A673 (cell line): Measurements from ENCODE around the gene COL4A4. TPM values are rescaled to one million over a fixed set of nuclear protein-coding genes. Genes with fewer than 3 reads are reported as not detected.

Experiments used
- BruUV-seq: library from RNA; stranded (reverse); fragments of 400-500 nt; replicated peaks from 2 replicates; lab custom pipeline; 2021; lab: Mats Ljungman, UMichigan
- CTCF ChIA-PET: fragments of 300-600 bp; sonication (Branson Sonifier 250); formaldehyde crosslinking; loops from one replicate; lab custom pipeline; 2022; ENCODE audit warnings: antibody characterized with exemption; lab: Charles Lee
- POLR2A ChIA-PET: fragments of 300-600 bp; sonication (Branson Sonifier 250); formaldehyde crosslinking; loops from one replicate; lab custom pipeline; 2022; ENCODE audit warnings: antibody characterized with exemption; ENCODE audit not compliant: low non-redundant PET; lab: Charles Lee
- DNase-seq: peaks from one replicate; pipeline ENCODE4 v3.0.0-alpha.2; 2015; ENCODE audit warnings: low spot score
- H3K27ac ChIP-seq: fragments of 200-600 bp; sonication (generic); 2 replicates; pipeline ENCODE4 v1.5.1; 2016; ENCODE audit warnings: mixed run types, low read depth, mild to moderate bottlenecking, mixed read lengths, antibody characterized with exemption, low read length; ENCODE audit not compliant: poor library complexity, severe bottlenecking
- H3K27me3 ChIP-seq: fragments of 200-600 bp; sonication (generic); replicated peaks from 2 replicates; pipeline ENCODE4 v1.6.1; 2017; ENCODE audit warnings: mixed run types, low read depth, mild to moderate bottlenecking, mixed read lengths, antibody characterized with exemption, low read length; ENCODE audit not compliant: insufficient read depth, poor library complexity
- H3K36me3 ChIP-seq: fragments of 200-600 bp; sonication (generic); 2 replicates; pipeline ENCODE4 v1.6.1; 2016; ENCODE audit warnings: mixed run types, mild to moderate bottlenecking, mixed read lengths, antibody characterized with exemption, low read length; ENCODE audit not compliant: insufficient read depth, poor library complexity, severe bottlenecking
- H3K4me1 ChIP-seq: fragments of 200-600 bp; sonication (generic); 2 replicates; pipeline ENCODE4 v1.6.1; 2017; ENCODE audit warnings: mixed run types, mild to moderate bottlenecking, mixed read lengths, antibody characterized with exemption, low read length; ENCODE audit not compliant: insufficient read depth, poor library complexity, severe bottlenecking
- H3K4me3 ChIP-seq: fragments of 200-600 bp; sonication (generic); 2 replicates; pipeline ENCODE4 v1.5.1; 2016; ENCODE audit warnings: low read depth, mixed run types, mild to moderate bottlenecking, mixed read lengths, low read length; ENCODE audit not compliant: poor library complexity, severe bottlenecking
- H3K9me3 ChIP-seq: fragments of 200-600 bp; sonication (generic); 2 replicates; pipeline ENCODE4 v1.6.1; 2016; ENCODE audit warnings: mixed run types, low read depth, mild to moderate bottlenecking, mixed read lengths, antibody characterized with exemption, low read length; ENCODE audit not compliant: poor library complexity, severe bottlenecking
- CTCF ChIP-seq: fragments of 300-800, 200-600 bp; sonication (generic); conservative IDR thresholded peaks from 2 replicates; pipeline ENCODE4 v1.5.1; 2017; ENCODE audit warnings: low read depth, mild to moderate bottlenecking, antibody characterized with exemption, low read length, moderate library complexity, mixed read lengths
- EZH2 ChIP-seq: fragments of 200-600 bp; sonication (generic); IDR thresholded peaks from 2 replicates; pipeline ENCODE4 v1.6.1; 2017; ENCODE audit warnings: borderline replicate concordance, low read depth, mild to moderate bottlenecking, mixed read lengths, antibody characterized with exemption, low read length; ENCODE audit not compliant: poor library complexity, severe bottlenecking
- intact Hi-C: fragments of 100-400 bp; cut with micrococcal nuclease; formaldehyde crosslinking; loops from one replicate; pipeline ENCODE4 v1.10.0; 2022; ENCODE audit not compliant: unreplicated experiment
- total RNA-seq: library from RNA; stranded (reverse); gene quantifications from 2 replicates; pipeline ENCODE4 v1.2.3, GENCODE V29; 2021

Gene COL4A4
- total RNA-seq, 1 experiment from 2014 or later: not detected

DNA sequence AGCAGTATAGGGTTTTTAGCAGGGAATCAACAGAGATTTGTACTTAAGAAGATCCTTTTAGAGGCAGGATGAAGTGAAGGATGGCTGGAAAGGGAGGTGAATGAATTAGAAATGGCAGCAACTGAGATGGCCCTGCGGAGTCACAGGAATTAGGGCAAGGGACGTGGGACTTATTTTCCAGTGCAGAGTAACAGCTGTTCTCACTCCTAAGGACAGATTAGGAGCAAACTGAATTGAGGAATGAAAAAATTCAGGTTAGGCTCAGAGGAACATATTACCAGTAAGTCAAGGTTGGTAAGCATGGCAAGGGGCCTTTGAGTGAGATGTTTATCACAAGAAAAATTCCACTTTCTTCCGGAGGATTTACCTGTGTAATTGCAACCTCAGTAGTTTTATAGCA, 34.9 kb upstream of the COL4A4 start:
- TF ChIP-seq CTCF (no peak), EZH2 (no peak)
- no peak for DNase-seq
- no peaks in the 10 kb centered on the region for H3K27me3 ChIP-seq
- POLR2A ChIA-PET: no interaction called here
- H3K27ac ChIP-seq: no peak overlapping the region
- no peaks in the 10 kb centered on the region for H3K9me3 ChIP-seq
- no TSS peak for BruUV-seq
- no peak overlapping the region for H3K4me3 ChIP-seq
- CTCF ChIA-PET: no interaction called here
- no peaks in the 10 kb centered on the region for H3K4me1 ChIP-seq
- intact Hi-C loops: no loop called here
- H3K36me3 ChIP-seq: no peaks in the 10 kb centered on the region

- no peak for TF ChIP-seq CTCF
- no peak for TF ChIP-seq EZH2
- Histone ChIP-seq H3K4me3 (no peak overlapping the region), H3K9me3 (no peaks in the 10 kb centered on the region), H3K27me3 (no peaks in the 10 kb centered on the region), H3K36me3 (no peaks in the 10 kb centered on the region), H3K4me1 (peaks cover 11% of the 10 kb centered on the region), H3K27ac (no peak overlapping the region)
- intact Hi-C loops: no loop called here
- BruUV-seq: no TSS peak
- ChIA-PET CTCF (no interaction called here), POLR2A (no interaction called here)
- DNase-seq: no peak
Observed at GRCh38 chr2:227194219-227194618, 30.2 kb upstream of the COL4A4 start.

GRCh38 chr2:227192491-227192890, 28.5 kb upstream of the COL4A4 start:
- no peak overlapping the region for H3K4me3 ChIP-seq
- no peaks in the 10 kb centered on the region for H3K9me3 ChIP-seq
- H3K27ac ChIP-seq: no peak overlapping the region
- TF ChIP-seq EZH2 (no peak), CTCF (no peak)
- POLR2A ChIA-PET: no interaction called here
- no peaks in the 10 kb centered on the region for H3K27me3 ChIP-seq
- no peaks in the 10 kb centered on the region for H3K36me3 ChIP-seq
- H3K4me1 ChIP-seq: peaks cover 11% of the 10 kb centered on the region
- intact Hi-C loops: no loop called here
- CTCF ChIA-PET: no interaction called here
- no TSS peak for BruUV-seq
- DNase-seq: no peak
